Immature natural killer cell (primary cell): ENCODE measurements around the gene SEMA3C. TPM values are rescaled to one million over a fixed set of nuclear protein-coding genes. Genes with fewer than 3 reads are reported as not detected.

Experiments used
- DNase-seq, 3 donors: peaks; one replicate each; pipeline ENCODE4 v3.0.0; 2022; ENCODE audit warnings: mixed read lengths in 1 of 3
- H3K27ac Mint-ChIP-seq, 6 donors: one replicate each; pipeline ENCODE4 v1.8.0; 2020; ENCODE audit warnings: mixed read lengths in 6 of 6, mild to moderate bottlenecking in 5 of 6, inconsistent platforms in 4 of 6, moderate library complexity in 3 of 6
- H3K27me3 Mint-ChIP-seq, 3 donors: one replicate each; pipeline ENCODE4 v1.8.0; 2020 to 2021; ENCODE audit warnings: low read depth in 3 of 3, mild to moderate bottlenecking in 3 of 3, mixed read lengths in 3 of 3, moderate library complexity in 3 of 3, inconsistent platforms in 1 of 3
- H3K36me3 Mint-ChIP-seq, 3 donors: one replicate each; pipeline ENCODE4 v1.8.0; 2020; ENCODE audit warnings: mixed read lengths in 3 of 3, inconsistent platforms in 2 of 3, mild to moderate bottlenecking in 2 of 3
- H3K4me1 Mint-ChIP-seq, 2 donors: one replicate each; pipeline ENCODE4 v1.8.0; 2020; ENCODE audit warnings: inconsistent platforms in 2 of 2, mild to moderate bottlenecking in 2 of 2, mixed read lengths in 2 of 2, moderate library complexity in 1 of 2
- H3K4me3 Mint-ChIP-seq, 5 donors: one replicate each; pipeline ENCODE4 v1.8.0; 2020; ENCODE audit warnings: mild to moderate bottlenecking in 5 of 5, mixed read lengths in 5 of 5, inconsistent platforms in 3 of 5, moderate library complexity in 3 of 5
- H3K9me3 Mint-ChIP-seq, 6 donors: one replicate each; pipeline ENCODE4 v1.8.0; 2020; ENCODE audit warnings: mild to moderate bottlenecking in 6 of 6, mixed read lengths in 6 of 6, inconsistent platforms in 4 of 6, moderate library complexity in 3 of 6
- polyA plus RNA-seq, 3 donors: library from polyadenylated mRNA; unstranded; fragments of 300-500 nt; fragmentation: Illumina TruSeq; gene quantifications; one replicate each; pipeline ENCODE4 v1.2.3, GENCODE V29; 2021

The SEMA3C gene
- polyA plus RNA-seq, 3 donors from 2014 or later: 0.18 to 0.53 TPM; not detected in 1

DNA sequence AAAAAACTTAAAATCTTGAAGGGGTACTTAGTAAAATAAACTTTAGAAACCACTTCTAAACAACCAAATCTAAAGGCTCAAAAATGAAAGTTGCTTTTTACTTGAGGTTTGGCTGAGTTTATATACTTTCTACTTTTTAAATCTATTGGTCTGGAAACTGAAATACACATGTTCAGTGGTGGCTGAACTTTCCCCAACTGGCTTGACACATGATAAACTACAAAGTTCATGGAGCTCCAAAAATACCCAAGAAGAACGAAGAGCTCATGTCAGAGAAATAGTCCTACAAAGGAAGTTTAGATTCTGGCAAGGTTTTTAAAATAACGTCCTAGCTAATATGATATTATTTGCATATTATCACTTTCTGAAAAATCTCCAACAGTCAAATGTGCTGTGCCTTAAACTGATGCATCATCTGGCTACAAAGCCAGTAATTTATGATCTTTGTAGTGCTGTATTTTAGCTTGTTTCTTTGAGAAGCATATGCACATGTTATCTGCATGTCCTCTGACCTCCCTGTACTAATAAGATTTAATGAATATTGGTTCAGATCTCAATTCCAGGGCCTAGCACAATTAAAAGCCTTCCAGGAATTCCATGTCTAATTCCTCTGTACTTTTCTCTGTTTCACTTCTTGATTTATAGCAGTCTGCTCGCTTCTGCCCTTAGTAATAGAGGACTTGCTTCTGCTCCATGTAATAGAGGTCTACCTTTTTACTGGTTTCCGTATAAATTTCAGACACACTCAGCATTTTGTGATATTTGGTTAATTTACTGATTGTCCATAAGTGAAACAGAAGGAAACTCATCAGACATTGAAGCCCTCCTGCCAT, 28.2 kb downstream of the SEMA3C start:
- Mint-ChIP-seq H3K4me1 (peaks cover 2 to 10% of the 10 kb centered on the region in 2 donors), H3K27me3 (no peaks in the 10 kb centered on the region), H3K4me3 (no peak overlapping the region), H3K27ac (no peak overlapping the region), H3K36me3 (peaks cover 0 to 5% (median 0%) of the 10 kb centered on the region in 3 donors), H3K9me3 (peaks cover 0 to 18% (median 0%) of the 10 kb centered on the region in 6 donors)
- no peak for DNase-seq

DNA sequence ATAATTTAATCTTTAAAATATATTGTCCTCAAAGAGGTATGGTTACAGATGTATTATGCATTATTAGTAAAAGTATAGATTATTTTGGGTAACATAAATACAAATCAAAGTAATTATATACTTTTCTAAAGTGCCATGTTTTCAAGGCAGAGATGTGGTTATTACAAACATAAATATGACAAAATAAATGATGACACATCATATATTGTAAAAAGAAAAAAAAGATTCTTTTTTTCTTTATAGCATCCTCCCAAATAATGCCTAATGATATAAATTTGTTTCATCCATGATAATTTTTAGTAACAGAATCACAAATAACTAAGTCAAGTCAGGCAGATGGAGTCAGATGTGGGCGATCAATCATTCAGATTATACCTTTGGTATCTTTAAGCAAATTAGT, 29.3 kb downstream of the SEMA3C start:
- no peaks in the 10 kb centered on the region for H3K27me3 Mint-ChIP-seq
- no peak overlapping the region for H3K27ac Mint-ChIP-seq
- no peak for DNase-seq
- peaks cover 2 to 10% of the 10 kb centered on the region in 2 donors for H3K4me1 Mint-ChIP-seq
- no peak overlapping the region for H3K4me3 Mint-ChIP-seq
- peaks cover 0 to 12% (median 0%) of the 10 kb centered on the region in 6 donors for H3K9me3 Mint-ChIP-seq
- peaks cover 0 to 5% (median 0%) of the 10 kb centered on the region in 3 donors for H3K36me3 Mint-ChIP-seq

DNA sequence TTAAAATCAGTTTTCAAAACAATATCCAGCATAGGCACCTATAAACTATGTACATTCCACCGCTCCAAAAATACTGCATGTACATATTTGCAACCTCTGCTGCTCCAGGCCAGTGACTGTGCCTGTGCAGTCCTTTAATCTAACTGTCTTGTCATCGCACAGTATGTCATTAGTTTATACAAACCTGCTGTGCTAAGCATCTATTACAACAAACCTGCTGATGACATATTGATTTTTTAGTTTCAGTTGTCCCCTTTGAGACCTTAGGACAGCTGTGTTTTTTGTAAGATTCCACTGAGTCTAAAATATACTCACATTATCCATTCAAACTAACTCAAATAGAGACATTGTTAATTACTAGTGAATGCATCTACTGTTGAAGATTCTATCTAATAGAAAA, 33.1 kb downstream of the SEMA3C start:
- Mint-ChIP-seq H3K36me3 (peaks cover 0 to 3% (median 0%) of the 10 kb centered on the region in 3 donors), H3K9me3 (peaks cover 0 to 14% (median 0%) of the 10 kb centered on the region in 6 donors), H3K27ac (no peak overlapping the region), H3K4me3 (no peak overlapping the region), H3K4me1 (peaks cover 2 to 6% of the 10 kb centered on the region in 2 donors), H3K27me3 (no peaks in the 10 kb centered on the region)
- no peak for DNase-seq

DNA sequence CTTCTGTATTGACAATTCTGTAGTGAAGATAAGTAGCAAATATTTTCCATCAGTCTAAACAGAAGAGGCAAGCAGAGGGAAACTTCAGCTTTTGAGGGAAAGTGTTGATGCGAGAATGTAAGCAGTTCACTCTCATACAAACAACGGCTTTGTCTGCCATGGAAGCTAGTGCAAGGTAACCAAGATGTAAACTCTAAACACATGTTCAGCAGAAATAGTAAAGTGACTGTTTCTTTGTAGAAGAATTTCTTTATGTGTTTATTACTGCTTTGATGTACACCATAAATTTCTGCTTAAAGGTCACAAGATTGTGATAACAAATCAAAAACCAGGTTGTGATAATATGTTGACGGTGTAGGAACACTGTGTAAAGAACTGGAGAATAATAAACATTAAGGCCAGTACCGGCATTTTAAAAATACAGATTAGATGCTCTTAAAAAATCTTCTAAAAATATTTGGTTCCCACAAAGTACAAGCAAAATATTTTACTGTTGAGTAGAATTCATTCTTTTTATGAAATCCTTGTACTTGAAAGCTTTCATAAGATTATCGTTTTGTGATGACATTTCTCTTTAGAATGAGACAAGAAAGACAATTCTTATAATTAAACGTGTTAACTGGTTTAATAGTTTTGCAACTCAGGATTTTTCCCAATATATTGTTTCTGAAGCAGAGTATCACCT, 34.2 kb downstream of the SEMA3C start:
- Mint-ChIP-seq H3K27ac (no peak overlapping the region), H3K9me3 (peaks cover 0 to 5% (median 0%) of the 10 kb centered on the region in 6 donors), H3K27me3 (no peaks in the 10 kb centered on the region), H3K4me3 (no peak overlapping the region), H3K4me1 (peaks cover 0 to 2% of the 10 kb centered on the region in 2 donors), H3K36me3 (peaks cover 0 to 3% (median 0%) of the 10 kb centered on the region in 3 donors)
- DNase-seq: no peak

DNA sequence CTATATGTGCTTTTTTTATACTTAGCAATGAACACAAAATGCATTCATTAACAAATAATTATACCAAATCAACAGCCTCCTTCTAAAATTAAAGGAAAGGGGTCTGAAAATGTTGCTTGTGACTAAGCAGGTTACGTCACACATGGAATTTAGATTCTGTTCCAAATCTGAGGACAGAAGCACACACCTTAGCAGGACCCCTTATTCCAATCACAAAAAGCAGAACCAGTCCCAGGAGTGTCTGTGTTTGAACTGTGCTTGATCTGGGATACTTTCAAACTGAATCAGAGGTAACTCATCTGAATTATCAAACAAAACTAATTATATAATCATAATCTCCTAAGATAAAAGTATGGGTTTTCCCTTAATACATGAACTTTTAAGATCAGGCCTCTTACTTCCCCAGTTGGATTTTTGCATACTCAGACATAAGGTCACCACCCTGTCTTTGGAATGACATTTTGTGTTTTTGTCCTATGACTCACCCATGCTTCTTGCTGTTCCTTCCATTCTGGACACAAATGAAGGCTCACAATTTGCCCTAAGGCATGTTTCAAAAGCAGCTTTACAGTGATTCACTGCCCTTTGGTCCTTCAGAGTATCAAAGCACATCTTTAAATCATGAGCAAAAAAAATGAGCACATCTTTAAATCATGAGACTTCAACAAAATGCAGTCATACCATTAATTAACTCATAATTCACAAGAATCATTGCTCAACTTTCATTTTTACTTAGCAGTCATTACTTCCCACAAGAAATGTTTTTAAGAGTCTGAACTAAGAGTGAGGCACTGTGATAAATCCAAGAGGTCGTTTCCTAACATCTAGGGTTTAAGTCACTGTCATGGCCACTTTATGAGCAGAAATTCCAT, 35.5 kb downstream of the SEMA3C start:
- DNase-seq: no peak
- H3K4me1 Mint-ChIP-seq: peaks cover 6 to 10% of the 10 kb centered on the region in 2 donors
- no peak overlapping the region for H3K4me3 Mint-ChIP-seq
- peaks cover 0 to 3% (median 0%) of the 10 kb centered on the region in 3 donors for H3K36me3 Mint-ChIP-seq
- no peak overlapping the region for H3K27ac Mint-ChIP-seq
- H3K27me3 Mint-ChIP-seq: peaks cover 0 to 2% (median 0%) of the 10 kb centered on the region in 3 donors
- peaks cover 0 to 6% (median 0%) of the 10 kb centered on the region in 6 donors for H3K9me3 Mint-ChIP-seq

DNA sequence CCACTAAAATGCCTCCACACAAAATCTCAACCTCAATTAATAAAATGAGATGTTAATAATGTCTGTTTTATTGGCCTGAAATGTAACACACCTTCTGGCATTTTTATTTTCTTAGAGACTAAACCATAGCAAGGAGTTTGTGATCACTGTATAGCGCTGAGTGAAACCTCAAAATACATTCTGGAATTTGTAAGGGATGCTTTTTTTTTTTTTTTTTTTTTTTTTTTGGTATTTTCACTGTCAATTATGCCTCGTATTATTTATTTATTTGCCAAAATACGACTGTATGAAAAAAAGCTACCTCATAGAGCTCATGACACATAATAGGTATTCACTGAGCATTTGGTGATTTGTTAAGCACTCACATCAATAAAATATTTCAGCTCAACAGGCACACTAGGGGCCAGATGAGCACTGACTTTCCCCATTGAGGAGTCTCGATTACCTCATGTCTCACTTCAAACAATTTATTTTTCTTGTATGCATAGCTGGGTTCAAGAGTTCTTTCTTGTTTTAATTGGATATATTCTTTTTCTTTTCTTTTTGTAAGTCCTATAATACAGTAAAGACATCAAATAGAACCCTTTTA, 36.5 kb downstream of the SEMA3C start:
- H3K27me3 Mint-ChIP-seq: peaks cover 0 to 2% (median 0%) of the 10 kb centered on the region in 3 donors
- H3K4me3 Mint-ChIP-seq: no peak overlapping the region
- H3K4me1 Mint-ChIP-seq: peaks cover 11 to 15% of the 10 kb centered on the region in 2 donors
- no peak overlapping the region for H3K27ac Mint-ChIP-seq
- H3K9me3 Mint-ChIP-seq: peaks cover 0 to 8% (median 0%) of the 10 kb centered on the region in 6 donors
- H3K36me3 Mint-ChIP-seq: peaks cover 0 to 3% (median 0%) of the 10 kb centered on the region in 3 donors
- DNase-seq: no peak

DNA sequence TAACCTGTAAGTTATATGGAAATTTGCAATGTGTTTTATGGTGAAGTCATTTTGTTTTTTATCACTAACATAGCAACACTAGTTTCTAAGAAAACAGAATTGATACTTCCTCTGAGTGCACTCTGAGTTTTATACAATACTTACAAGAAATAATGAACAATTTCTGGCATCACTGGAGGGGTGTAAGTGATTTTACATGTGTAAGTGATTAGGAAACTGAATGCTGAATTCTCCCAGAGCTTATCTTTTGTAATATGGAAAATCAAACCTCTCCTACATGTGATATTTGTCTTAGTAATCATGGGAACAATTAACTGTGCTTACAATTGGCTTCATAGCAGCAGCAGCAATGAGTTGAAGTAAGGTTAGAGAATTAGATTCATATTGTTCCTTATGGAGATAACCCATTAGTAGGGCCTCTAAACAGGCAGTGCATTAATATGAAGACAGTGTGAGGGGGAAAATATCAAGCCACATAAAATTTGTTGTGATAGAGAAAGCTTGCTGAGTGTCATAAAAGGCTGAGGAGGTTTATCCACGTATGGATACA, 37.4 kb downstream of the SEMA3C start:
- H3K27me3 Mint-ChIP-seq: peaks cover 0 to 2% (median 0%) of the 10 kb centered on the region in 3 donors
- peaks cover 0 to 3% (median 0%) of the 10 kb centered on the region in 3 donors for H3K36me3 Mint-ChIP-seq
- peaks cover 0 to 8% (median 0%) of the 10 kb centered on the region in 6 donors for H3K9me3 Mint-ChIP-seq
- no peak overlapping the region for H3K4me3 Mint-ChIP-seq
- peaks cover 19 to 23% of the 10 kb centered on the region in 2 donors for H3K4me1 Mint-ChIP-seq
- no peak for DNase-seq
- no peak overlapping the region for H3K27ac Mint-ChIP-seq

DNA sequence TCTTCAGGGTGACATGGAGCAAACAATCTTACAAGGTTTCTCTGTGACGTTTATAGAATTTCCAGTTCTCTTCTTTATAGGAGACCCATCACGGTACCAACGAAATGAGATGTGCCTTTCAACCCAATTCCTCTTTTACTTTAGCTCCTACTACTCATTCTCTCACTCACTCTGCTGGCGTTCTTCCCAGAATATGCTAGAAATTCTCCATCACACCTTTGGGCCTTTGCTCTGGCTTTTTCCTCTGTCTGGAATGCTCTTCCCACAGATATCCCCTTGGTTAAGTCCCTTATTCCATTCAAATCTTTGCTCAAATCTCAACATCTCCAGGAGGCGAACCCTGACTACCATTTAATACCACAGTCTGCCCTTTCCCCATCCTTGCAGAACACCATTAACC, 39.0 kb downstream of the SEMA3C start:
- H3K9me3 Mint-ChIP-seq: peaks cover 0 to 8% (median 0%) of the 10 kb centered on the region in 6 donors
- no peak overlapping the region for H3K27ac Mint-ChIP-seq
- no peak for DNase-seq
- H3K27me3 Mint-ChIP-seq: peaks cover 0 to 4% (median 0%) of the 10 kb centered on the region in 3 donors
- peaks cover 30 to 38% of the 10 kb centered on the region in 2 donors for H3K4me1 Mint-ChIP-seq
- no peak overlapping the region for H3K4me3 Mint-ChIP-seq
- peaks cover 0 to 3% (median 0%) of the 10 kb centered on the region in 3 donors for H3K36me3 Mint-ChIP-seq

DNA sequence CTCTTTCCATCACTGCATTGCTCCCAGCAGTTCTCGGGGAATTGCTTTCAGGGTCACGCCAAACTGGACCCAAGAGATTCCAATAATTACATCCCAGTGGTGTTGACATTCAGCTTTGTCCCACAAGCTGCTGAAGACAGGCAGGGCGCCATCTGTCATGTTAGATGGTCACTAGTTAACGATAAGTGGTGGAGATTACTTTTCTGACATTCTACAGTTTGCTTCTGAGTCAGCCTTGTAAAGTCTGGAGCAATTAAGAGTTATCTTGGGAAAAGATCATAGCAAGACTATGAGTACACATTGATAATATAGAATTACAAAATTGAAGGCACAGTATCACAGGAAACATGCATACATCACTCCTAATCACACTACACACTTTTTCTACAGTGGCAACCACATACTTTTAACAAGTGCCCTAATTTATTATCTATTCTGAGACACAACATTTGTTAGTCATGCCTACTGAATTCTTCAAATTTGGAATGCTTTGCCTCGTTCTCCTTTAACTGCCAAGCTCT, 41.9 kb downstream of the SEMA3C start:
- H3K9me3 Mint-ChIP-seq: peaks cover 0 to 13% (median 0%) of the 10 kb centered on the region in 6 donors
- H3K4me3 Mint-ChIP-seq: peak overlapping the region; percentile 33 to 56 (median 40)
- H3K27me3 Mint-ChIP-seq: peaks cover 0 to 5% (median 3%) of the 10 kb centered on the region in 3 donors
- no peak for DNase-seq
- peak overlapping the region in 2 of 6 donors; percentile 46 to 59 for H3K27ac Mint-ChIP-seq
- H3K4me1 Mint-ChIP-seq: peaks cover 36 to 38% of the 10 kb centered on the region in 2 donors
- no peaks in the 10 kb centered on the region for H3K36me3 Mint-ChIP-seq

DNA sequence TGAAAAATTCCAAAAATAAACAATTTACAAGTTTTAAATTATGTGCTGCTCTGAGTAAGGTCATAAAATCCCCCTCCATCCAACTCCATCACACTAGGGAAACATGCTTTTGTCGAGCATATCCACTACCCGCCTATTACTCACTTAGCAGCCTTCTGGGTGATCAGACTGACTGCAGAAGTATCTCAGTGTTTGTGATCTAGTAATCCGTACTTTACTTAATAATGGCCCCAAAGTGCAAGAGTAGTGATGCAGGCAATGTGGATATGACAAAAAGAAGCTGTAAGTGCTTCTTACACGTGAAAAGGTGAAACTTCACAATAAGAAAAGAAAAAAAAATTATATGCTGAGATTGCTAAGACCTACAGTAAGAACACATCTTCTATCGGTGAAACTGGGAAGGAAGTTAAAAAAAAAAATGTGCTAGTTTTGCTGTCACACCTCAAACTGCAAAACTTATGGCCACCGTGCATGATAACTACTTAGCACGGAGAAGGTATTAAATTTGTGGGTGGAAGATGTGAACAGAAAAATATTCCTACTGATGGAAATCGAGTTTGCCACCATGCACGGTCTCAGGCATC, 43.2 kb downstream of the SEMA3C start:
- Mint-ChIP-seq H3K27ac (peak overlapping the region in 5 of 6 donors; percentile 5 to 84 (median 47)), H3K4me3 (peak overlapping the region; percentile 15 to 78 (median 62)), H3K9me3 (peaks cover 0 to 15% (median 0%) of the 10 kb centered on the region in 6 donors), H3K27me3 (peaks cover 0 to 5% (median 3%) of the 10 kb centered on the region in 3 donors), H3K4me1 (peaks cover 33 to 38% of the 10 kb centered on the region in 2 donors), H3K36me3 (no peaks in the 10 kb centered on the region)
- DNase-seq: peak; percentile 28 to 37 (median 31)

DNA sequence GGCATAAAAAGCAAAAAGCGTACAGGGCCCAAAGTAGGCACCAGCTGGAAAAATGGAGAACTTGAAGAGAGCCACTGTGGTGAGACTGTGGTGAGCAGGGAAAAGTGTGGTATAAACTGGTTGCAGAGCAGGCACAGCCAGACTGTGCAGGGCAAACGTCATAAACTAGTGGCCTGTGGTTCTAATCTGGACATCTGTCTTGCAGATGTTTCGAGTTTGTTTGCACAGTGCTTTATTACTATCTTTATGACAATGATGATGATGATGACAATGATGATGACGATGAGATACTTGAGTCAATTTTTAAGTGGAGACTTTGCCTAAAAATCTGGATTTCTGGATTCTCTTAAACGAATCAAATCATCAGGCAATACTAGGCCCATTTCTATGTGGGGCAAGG, 45.7 kb downstream of the SEMA3C start:
- no peak for DNase-seq
- Mint-ChIP-seq H3K27ac (no peak overlapping the region), H3K36me3 (no peaks in the 10 kb centered on the region), H3K27me3 (peaks cover 0 to 4% (median 3%) of the 10 kb centered on the region in 3 donors), H3K9me3 (peaks cover 0 to 19% (median under 1%) of the 10 kb centered on the region in 6 donors), H3K4me3 (peak overlapping the region in 1 of 5 donors; percentile 6), H3K4me1 (peaks cover 27 to 32% of the 10 kb centered on the region in 2 donors)

DNA sequence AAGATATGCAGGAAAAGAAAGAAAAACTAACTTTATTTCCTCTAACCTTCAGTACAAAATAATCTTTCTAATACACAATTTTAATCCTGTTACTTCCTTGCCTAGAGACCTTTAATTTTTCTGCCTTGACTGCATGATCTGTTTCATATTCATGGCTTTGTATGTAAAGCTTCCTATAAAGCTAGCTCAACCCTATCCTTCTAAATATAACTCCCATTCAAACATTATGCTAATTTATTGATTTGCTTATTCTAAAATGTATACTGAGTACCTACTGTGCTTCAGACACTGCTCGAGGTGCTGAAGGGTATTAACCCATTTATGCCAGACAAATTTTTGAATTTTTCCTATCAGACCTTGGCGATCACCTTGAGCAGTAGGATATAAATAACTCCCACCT, 47.6 kb downstream of the SEMA3C start:
- Mint-ChIP-seq H3K4me1 (peaks cover 13 to 20% of the 10 kb centered on the region in 2 donors), H3K9me3 (peaks cover 0 to 19% (median 0%) of the 10 kb centered on the region in 6 donors), H3K27ac (no peak overlapping the region), H3K27me3 (peaks cover 0 to 4% (median 3%) of the 10 kb centered on the region in 3 donors), H3K4me3 (no peak overlapping the region), H3K36me3 (no peaks in the 10 kb centered on the region)
- no peak for DNase-seq
